PFSK-1 (cell line): ENCODE results near the gene IL10RB.

ENCODE experiments used
- POLR2AphosphoS5 ChIP-seq: IDR thresholded peaks from 2 replicates; pipeline ENCODE4 v1.6.1; 2012; ENCODE audit warnings: low read depth, mild to moderate bottlenecking, control low read depth, low read length, moderate library complexity
- REST ChIP-seq, 2 experiments: IDR thresholded peaks; 2 replicates each; pipeline versions ENCODE4 v1.6.1 to v1.8.0; 2011 to 2012; ENCODE audit warnings: low read depth in 2 of 2, low read length in 2 of 2, control low read depth in 1 of 2, inconsistent platforms in 1 of 2, mild to moderate bottlenecking in 1 of 2, moderate library complexity in 1 of 2; ENCODE audit not compliant: insufficient read depth in 1 of 2

- no peak for TF ChIP-seq POLR2AphosphoS5
- no peak for TF ChIP-seq REST (IDR thresholded peaks at IDR 0.05; ENCODE audit: insufficient read depth in 1 of 2, low read depth in 2 of 2, low read length in 2 of 2)
These were observed 27.6 kb downstream of the IL10RB start for GRCh38 chr21:33293811-33294216.
